HepG2 (cell line): ENCODE data around the gene AP3M1. TPM values are rescaled to one million over a fixed set of nuclear protein-coding genes. Genes with fewer than 3 reads are reported as not detected.

Experiments used
- AGO2 ChIP-seq: fragments of 200-400 bp; formaldehyde crosslinking; optimal IDR thresholded peaks from 2 replicates; pipeline ENCODE3; 2017; ENCODE audit warnings: mild to moderate bottlenecking, low read depth, low read length, moderate library complexity
- CBX1 ChIP-seq: IDR thresholded peaks from one replicate; pipeline ENCODE4 v1.6.1; 2016; ENCODE audit warnings: antibody characterized with exemption, low read depth
- CHD4 ChIP-seq: fragments of 200-600 bp; sonication (generic); IDR thresholded peaks from 2 replicates; pipeline ENCODE4 v1.7.0; 2017; ENCODE audit warnings: mild to moderate bottlenecking, low read length, borderline replicate concordance
- DNMT3B ChIP-seq: conservative IDR thresholded peaks from 2 replicates; pipeline ENCODE4 v1.6.1; 2016; ENCODE audit warnings: missing biosample characterization, control low read depth
- GATAD2A ChIP-seq: IDR thresholded peaks from 2 replicates; pipeline ENCODE4 v1.6.1; 2016
- GZF1 ChIP-seq: sonication (generic); formaldehyde crosslinking; IDR thresholded peaks from 2 replicates; pipeline ENCODE4 v1.5.1; 2020; ENCODE audit warnings: mild to moderate bottlenecking, missing genetic modification reagents
- KDM2A ChIP-seq: sonication (generic); formaldehyde crosslinking; IDR thresholded peaks from 2 replicates; pipeline ENCODE4 v1.4.0; 2020; ENCODE audit warnings: low read depth, missing genetic modification reagents, borderline replicate concordance
- KDM5B ChIP-seq: sonication (generic); formaldehyde crosslinking; IDR thresholded peaks from 2 replicates; pipeline ENCODE4 v1.4.0; 2020; ENCODE audit warnings: missing genetic modification reagents, mild to moderate bottlenecking, borderline replicate concordance
- POLR2AphosphoS5 ChIP-seq: IDR thresholded peaks from 2 replicates; pipeline ENCODE4 v1.6.1; 2012; ENCODE audit warnings: low read depth, low read length
- REXO4 ChIP-seq: sonication (generic); formaldehyde crosslinking; IDR thresholded peaks from 2 replicates; pipeline ENCODE4 v1.8.0; 2022; ENCODE audit warnings: missing genetic modification reagents, mild to moderate bottlenecking, borderline replicate concordance
- SMARCE1 ChIP-seq: fragments of 450-650 bp; IDR thresholded peaks from 2 replicates; pipeline ENCODE4 v1.6.1; 2017; ENCODE audit warnings: borderline replicate concordance
- ZFX ChIP-seq: sonication (generic); formaldehyde crosslinking; IDR thresholded peaks from 2 replicates; pipeline ENCODE4 v1.4.0; 2020; ENCODE audit warnings: mild to moderate bottlenecking, low read depth, missing genetic modification reagents, moderate library complexity
- ZKSCAN1 ChIP-seq: fragments of 150-350 bp; IDR thresholded peaks from 2 replicates; pipeline ENCODE4 v1.6.1; 2014; ENCODE audit warnings: low read length
- ZNF138 ChIP-seq: sonication (generic); formaldehyde crosslinking; IDR thresholded peaks from 2 replicates; pipeline ENCODE4 v1.5.0; 2020; ENCODE audit warnings: mild to moderate bottlenecking, low read depth, missing genetic modification reagents
- ZNF644 ChIP-seq: IDR thresholded peaks from 2 replicates; pipeline ENCODE4 v1.6.1; 2016; ENCODE audit warnings: low read depth
- ZNF724P ChIP-seq: sonication (generic); formaldehyde crosslinking; IDR thresholded peaks from 2 replicates; pipeline ENCODE4 v1.8.0; 2022; ENCODE audit warnings: missing genetic modification reagents, borderline replicate concordance
- ZSCAN21 ChIP-seq: sonication (generic); formaldehyde crosslinking; IDR thresholded peaks from 2 replicates; pipeline ENCODE4 v1.8.0; 2022; ENCODE audit warnings: mild to moderate bottlenecking, missing genetic modification reagents, moderate library complexity, borderline replicate concordance
- polyA plus RNA-seq, 8 experiments: library from polyadenylated mRNA; depleted of rRNA in 3 of 8; stranded (reverse) in 7 of 8; unstranded in 1 of 8; fragments of >200 nt; fragmentation: Illumina TruSeq in 4 of 8; extraction: Trizol in 4 of 8; gene quantifications; 2 replicates each; pipeline versions ENCODE4 v1.2.1 to v1.2.3, GENCODE V29; 2011 to 2016; ENCODE audit warnings: low read depth in 4 of 8, missing spikeins in 1 of 8, mixed read lengths in 1 of 8; ENCODE audit not compliant: insufficient read depth in 1 of 8
- total RNA-seq, 5 experiments: library from RNA; depleted of rRNA; stranded (reverse); fragments of >200 nt; fragmentation: Illumina TruSeq; extraction: Trizol; gene quantifications; 2 replicates each; pipeline ENCODE4 v1.2.3, GENCODE V29; 2016; ENCODE audit warnings: low read depth in 1 of 5
- TF ChIP-seq, protein P1 (sequence below): sonication (generic); formaldehyde crosslinking; IDR thresholded peaks from 2 replicates; pipeline ENCODE4 v1.4.0; 2020; ENCODE audit warnings: missing genetic modification reagents, borderline replicate concordance
- TF ChIP-seq, protein P2 (sequence below): sonication (generic); formaldehyde crosslinking; IDR thresholded peaks from 2 replicates; pipeline ENCODE4 v1.4.0; 2020; ENCODE audit warnings: missing genetic modification reagents
- TF ChIP-seq, protein P3 (sequence below): sonication (generic); formaldehyde crosslinking; conservative IDR thresholded peaks from 2 replicates; pipeline ENCODE4 v1.4.0; 2020; ENCODE audit warnings: missing genetic modification reagents

AP3M1 gene
- total and polyA plus RNA-seq, 2 of the 13 experiments (the other 11 are each of a cell fraction or from before 2014, with no cell fraction given): 29.0 to 31.6 TPM

DNA sequence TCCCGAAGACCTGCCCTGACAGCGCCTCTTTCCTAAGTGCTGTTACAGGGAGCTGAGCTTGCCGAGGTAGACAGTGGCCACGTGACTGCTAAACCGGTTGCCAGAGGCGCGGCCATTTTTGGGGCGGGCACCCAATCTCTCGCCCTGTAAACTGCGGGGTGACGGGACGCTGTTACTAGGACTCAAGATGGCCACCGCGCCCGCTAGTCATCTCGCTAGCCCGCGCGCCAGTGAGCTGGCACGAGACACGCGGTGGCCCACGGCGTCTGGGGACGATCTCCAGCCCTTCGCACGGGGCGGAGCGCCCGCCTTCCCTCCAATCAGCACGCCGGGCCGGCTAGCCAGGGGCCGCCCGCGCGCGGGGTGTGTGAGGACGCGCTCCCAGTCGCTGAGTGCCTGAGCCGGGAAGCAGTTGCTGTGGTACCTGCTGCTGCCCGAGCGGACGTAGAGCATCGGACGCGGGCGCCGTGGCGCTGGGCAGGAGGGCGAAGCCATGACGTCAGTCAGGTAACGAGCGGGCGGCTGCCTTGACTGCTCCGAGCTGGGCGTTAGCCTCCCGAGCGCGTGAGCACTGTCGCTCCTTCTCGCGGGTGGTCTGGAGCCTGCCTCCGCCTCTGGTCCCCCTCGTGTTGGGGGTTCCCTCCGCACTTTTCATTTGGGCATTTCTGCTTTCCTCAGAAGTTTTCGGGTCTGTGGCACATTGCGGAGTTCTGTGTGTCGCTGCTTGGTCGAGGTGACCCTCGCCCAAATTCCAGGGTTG, 25.9 kb upstream of the AP3M1 start (continued):
- TF ChIP-seq, protein P1, sequence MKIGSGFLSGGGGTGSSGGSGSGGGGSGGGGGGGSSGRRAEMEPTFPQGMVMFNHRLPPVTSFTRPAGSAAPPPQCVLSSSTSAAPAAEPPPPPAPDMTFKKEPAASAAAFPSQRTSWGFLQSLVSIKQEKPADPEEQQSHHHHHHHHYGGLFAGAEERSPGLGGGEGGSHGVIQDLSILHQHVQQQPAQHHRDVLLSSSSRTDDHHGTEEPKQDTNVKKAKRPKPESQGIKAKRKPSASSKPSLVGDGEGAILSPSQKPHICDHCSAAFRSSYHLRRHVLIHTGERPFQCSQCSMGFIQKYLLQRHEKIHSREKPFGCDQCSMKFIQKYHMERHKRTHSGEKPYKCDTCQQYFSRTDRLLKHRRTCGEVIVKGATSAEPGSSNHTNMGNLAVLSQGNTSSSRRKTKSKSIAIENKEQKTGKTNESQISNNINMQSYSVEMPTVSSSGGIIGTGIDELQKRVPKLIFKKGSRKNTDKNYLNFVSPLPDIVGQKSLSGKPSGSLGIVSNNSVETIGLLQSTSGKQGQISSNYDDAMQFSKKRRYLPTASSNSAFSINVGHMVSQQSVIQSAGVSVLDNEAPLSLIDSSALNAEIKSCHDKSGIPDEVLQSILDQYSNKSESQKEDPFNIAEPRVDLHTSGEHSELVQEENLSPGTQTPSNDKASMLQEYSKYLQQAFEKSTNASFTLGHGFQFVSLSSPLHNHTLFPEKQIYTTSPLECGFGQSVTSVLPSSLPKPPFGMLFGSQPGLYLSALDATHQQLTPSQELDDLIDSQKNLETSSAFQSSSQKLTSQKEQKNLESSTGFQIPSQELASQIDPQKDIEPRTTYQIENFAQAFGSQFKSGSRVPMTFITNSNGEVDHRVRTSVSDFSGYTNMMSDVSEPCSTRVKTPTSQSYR (CRISPR knock-in tag): no peak; the same call in 1 of the 2 replicates
- TF ChIP-seq, protein P2, sequence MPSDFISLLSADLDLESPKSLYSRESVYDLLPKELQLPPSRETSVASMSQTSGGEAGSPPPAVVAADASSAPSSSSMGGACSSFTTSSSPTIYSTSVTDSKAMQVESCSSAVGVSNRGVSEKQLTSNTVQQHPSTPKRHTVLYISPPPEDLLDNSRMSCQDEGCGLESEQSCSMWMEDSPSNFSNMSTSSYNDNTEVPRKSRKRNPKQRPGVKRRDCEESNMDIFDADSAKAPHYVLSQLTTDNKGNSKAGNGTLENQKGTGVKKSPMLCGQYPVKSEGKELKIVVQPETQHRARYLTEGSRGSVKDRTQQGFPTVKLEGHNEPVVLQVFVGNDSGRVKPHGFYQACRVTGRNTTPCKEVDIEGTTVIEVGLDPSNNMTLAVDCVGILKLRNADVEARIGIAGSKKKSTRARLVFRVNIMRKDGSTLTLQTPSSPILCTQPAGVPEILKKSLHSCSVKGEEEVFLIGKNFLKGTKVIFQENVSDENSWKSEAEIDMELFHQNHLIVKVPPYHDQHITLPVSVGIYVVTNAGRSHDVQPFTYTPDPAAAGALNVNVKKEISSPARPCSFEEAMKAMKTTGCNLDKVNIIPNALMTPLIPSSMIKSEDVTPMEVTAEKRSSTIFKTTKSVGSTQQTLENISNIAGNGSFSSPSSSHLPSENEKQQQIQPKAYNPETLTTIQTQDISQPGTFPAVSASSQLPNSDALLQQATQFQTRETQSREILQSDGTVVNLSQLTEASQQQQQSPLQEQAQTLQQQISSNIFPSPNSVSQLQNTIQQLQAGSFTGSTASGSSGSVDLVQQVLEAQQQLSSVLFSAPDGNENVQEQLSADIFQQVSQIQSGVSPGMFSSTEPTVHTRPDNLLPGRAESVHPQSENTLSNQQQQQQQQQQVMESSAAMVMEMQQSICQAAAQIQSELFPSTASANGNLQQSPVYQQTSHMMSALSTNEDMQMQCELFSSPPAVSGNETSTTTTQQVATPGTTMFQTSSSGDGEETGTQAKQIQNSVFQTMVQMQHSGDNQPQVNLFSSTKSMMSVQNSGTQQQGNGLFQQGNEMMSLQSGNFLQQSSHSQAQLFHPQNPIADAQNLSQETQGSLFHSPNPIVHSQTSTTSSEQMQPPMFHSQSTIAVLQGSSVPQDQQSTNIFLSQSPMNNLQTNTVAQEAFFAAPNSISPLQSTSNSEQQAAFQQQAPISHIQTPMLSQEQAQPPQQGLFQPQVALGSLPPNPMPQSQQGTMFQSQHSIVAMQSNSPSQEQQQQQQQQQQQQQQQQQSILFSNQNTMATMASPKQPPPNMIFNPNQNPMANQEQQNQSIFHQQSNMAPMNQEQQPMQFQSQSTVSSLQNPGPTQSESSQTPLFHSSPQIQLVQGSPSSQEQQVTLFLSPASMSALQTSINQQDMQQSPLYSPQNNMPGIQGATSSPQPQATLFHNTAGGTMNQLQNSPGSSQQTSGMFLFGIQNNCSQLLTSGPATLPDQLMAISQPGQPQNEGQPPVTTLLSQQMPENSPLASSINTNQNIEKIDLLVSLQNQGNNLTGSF (CRISPR knock-in tag): peak; percentile 73; the same call in 1 of the 2 replicates
- TF ChIP-seq GATAD2A (CRISPR knock-in tag): peak; percentile 71
- no peak for TF ChIP-seq DNMT3B (CRISPR knock-in tag)
- no peak for TF ChIP-seq CHD4
- peak; percentile 91 for TF ChIP-seq ZSCAN21 (CRISPR knock-in tag)
- TF ChIP-seq ZFX: peak; percentile 65
- TF ChIP-seq POLR2AphosphoS5: peak; percentile 61
- peak; percentile 99 for TF ChIP-seq KDM2A (CRISPR knock-in tag)
- TF ChIP-seq ZNF644 (CRISPR knock-in tag): peak; percentile 54; the same call in 1 of the 2 replicates
- TF ChIP-seq ZNF724P (CRISPR knock-in tag): peak; percentile 37; the same call in 1 of the 2 replicates
- peak; percentile 97; the same call in 1 of the 2 replicates for TF ChIP-seq KDM5B
- no peak for TF ChIP-seq ZKSCAN1
- TF ChIP-seq, protein P3, sequence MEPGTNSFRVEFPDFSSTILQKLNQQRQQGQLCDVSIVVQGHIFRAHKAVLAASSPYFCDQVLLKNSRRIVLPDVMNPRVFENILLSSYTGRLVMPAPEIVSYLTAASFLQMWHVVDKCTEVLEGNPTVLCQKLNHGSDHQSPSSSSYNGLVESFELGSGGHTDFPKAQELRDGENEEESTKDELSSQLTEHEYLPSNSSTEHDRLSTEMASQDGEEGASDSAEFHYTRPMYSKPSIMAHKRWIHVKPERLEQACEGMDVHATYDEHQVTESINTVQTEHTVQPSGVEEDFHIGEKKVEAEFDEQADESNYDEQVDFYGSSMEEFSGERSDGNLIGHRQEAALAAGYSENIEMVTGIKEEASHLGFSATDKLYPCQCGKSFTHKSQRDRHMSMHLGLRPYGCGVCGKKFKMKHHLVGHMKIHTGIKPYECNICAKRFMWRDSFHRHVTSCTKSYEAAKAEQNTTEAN: peak; percentile 84
- peak; percentile 87; the same call in 1 of the 2 replicates for TF ChIP-seq GZF1
- no peak for TF ChIP-seq SMARCE1
- peak; percentile 99 for TF ChIP-seq AGO2
- TF ChIP-seq CBX1: peak; percentile 83
- TF ChIP-seq ZNF138 (CRISPR knock-in tag): peak; percentile 78; the same call in 1 of the 2 replicates
- no peak; the same call in none of the 2 replicates for TF ChIP-seq REXO4 (CRISPR knock-in tag)
